ENCODE measurements around the gene SIAH3.

DNA sequence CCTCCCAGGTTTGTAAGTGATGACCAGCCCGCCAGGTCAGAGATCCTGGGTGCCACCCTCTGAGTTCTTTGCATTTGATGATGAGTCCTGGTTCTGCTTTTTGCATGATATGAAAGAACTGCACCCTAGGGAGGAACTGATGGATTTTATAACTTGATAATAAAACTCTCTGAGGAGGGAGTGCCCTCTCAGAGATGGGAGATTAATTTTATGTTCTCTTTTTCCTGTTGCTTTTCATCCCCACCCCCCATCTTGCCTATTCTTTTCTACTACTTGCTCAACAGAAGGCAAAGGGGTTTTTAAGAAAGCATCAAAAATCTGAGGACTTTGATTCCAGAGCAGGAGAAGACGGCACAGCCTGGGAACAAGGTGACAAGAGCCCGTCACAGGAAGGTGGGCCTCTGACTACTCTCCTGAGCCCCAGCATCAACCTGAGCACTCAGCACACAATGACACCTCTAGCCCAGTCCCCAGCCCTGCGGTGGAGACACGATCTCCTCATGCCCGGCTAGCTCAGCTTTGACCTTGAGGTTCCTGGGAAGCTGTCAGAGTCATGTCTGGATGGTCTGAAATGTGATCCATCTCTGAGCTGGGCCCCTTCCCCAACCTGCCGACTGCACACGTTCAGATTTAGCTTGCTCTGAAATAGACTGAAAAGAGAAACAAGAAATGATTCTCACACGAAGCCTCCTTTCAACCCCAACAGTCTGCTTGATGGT is 69.1 kb downstream of the SIAH3 start:
- TF ChIP-seq, protein P1, sequence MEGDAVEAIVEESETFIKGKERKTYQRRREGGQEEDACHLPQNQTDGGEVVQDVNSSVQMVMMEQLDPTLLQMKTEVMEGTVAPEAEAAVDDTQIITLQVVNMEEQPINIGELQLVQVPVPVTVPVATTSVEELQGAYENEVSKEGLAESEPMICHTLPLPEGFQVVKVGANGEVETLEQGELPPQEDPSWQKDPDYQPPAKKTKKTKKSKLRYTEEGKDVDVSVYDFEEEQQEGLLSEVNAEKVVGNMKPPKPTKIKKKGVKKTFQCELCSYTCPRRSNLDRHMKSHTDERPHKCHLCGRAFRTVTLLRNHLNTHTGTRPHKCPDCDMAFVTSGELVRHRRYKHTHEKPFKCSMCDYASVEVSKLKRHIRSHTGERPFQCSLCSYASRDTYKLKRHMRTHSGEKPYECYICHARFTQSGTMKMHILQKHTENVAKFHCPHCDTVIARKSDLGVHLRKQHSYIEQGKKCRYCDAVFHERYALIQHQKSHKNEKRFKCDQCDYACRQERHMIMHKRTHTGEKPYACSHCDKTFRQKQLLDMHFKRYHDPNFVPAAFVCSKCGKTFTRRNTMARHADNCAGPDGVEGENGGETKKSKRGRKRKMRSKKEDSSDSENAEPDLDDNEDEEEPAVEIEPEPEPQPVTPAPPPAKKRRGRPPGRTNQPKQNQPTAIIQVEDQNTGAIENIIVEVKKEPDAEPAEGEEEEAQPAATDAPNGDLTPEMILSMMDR (IDR thresholded peaks at IDR 0.05), result no peak
- no peak for TF ChIP-seq POLR2A (IDR thresholded peaks at IDR 0.05)

Measured in right lobe of liver (tissue), 4 donors.